Prostate gland (tissue), 2 donors: Measurements from ENCODE around the gene FBXO48.

Experiments used
- CTCF ChIP-seq, 4 experiments: fragments of 200-600 bp in 2 of 4; fragments of 450-650 bp in 2 of 4; sonication (generic) in 2 of 4; IDR thresholded peaks; 1 replicate in 3 of 4; 2 replicates in 1 of 4; pipeline ENCODE4 v1.5.1; 2016 to 2019; ENCODE audit warnings: antibody characterized with exemption in 4 of 4, mild to moderate bottlenecking in 2 of 4, moderate library complexity in 2 of 4
- POLR2A ChIP-seq: fragments of 450-650 bp; IDR thresholded peaks from one replicate; pipeline ENCODE4 v1.6.1; 2016; ENCODE audit warnings: antibody characterized with exemption, mild to moderate bottlenecking
- POLR2AphosphoS5 ChIP-seq: sonication (generic); formaldehyde crosslinking; IDR thresholded peaks from one replicate; pipeline ENCODE4 v1.6.1; 2017; ENCODE audit warnings: antibody characterized with exemption

DNA sequence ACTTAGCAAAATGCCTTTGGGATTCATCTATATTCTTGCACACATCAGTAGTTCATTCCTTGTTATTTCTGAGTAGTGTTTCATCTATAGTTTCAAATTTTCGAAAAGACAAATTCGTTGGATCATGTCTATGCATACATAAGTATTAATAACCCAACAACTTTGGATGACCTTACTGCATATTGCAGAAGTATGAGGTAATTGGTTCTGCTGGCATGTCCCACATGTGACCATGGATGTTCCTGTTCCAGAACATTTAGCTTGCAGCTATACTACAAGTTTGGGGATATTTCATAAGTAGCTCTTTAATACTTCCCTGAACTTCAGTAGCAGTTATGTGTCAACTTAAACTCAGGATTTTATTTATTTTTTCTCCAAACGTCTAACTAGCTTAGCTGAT lies 45.2 kb upstream of the FBXO48 start:
- TF ChIP-seq CTCF (IDR thresholded peaks at IDR 0.05) = no peak
- no peak for TF ChIP-seq POLR2A
- no peak for TF ChIP-seq POLR2AphosphoS5
